WI38 (cell line): ENCODE results near the gene EHD4.

ENCODE experiments used
- H3K4me3 ChIP-seq: 2 replicates; pipeline ENCODE4 v1.5.1; 2011; ENCODE audit warnings: low read depth, mild to moderate bottlenecking, control low read depth, low read length
- TF ChIP-seq, protein P1 (sequence below): IDR thresholded peaks from 2 replicates; pipeline ENCODE4 v1.5.1; 2012; ENCODE audit warnings: low read depth, mild to moderate bottlenecking, control low read depth, low read length

EHD4 gene

GRCh38 chr15:41954036-41954435 lies 18.3 kb downstream of the EHD4 start:
- H3K4me3 ChIP-seq, result no peak overlapping the region
- TF ChIP-seq, protein P1, sequence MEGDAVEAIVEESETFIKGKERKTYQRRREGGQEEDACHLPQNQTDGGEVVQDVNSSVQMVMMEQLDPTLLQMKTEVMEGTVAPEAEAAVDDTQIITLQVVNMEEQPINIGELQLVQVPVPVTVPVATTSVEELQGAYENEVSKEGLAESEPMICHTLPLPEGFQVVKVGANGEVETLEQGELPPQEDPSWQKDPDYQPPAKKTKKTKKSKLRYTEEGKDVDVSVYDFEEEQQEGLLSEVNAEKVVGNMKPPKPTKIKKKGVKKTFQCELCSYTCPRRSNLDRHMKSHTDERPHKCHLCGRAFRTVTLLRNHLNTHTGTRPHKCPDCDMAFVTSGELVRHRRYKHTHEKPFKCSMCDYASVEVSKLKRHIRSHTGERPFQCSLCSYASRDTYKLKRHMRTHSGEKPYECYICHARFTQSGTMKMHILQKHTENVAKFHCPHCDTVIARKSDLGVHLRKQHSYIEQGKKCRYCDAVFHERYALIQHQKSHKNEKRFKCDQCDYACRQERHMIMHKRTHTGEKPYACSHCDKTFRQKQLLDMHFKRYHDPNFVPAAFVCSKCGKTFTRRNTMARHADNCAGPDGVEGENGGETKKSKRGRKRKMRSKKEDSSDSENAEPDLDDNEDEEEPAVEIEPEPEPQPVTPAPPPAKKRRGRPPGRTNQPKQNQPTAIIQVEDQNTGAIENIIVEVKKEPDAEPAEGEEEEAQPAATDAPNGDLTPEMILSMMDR, result no peak

- no peak overlapping the region for H3K4me3 ChIP-seq
- TF ChIP-seq, protein P1, result no peak
Observed at GRCh38 chr15:41952013-41952563, 20.3 kb downstream of the EHD4 start.

- TF ChIP-seq, protein P1, result no peak
- H3K4me3 ChIP-seq, result no peak overlapping the region
Observed at GRCh38 chr15:41951571-41951970, 20.8 kb downstream of the EHD4 start.

- TF ChIP-seq, protein P1, result no peak
- H3K4me3 ChIP-seq, result no peak overlapping the region
Observed at GRCh38 chr15:41950489-41950888, 21.9 kb downstream of the EHD4 start.

DNA sequence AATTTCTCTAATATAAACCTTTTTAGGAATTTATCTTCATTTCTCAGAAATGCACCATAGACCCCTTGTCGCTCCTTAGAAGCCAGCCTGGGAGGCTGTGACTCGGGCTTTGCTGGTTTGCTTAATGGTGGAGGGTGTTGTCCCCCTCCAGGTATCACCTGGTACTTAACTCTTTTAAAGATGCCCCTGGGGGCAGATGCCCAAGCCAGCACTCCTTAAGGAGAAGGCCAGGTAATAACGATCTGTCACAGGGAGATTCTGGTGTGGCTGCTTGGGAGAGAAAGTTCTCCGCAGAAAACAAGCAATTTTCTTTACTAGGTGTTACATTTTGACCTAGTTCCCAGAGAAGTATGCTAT lies 22.3 kb downstream of the EHD4 start:
- TF ChIP-seq, protein P1, result no peak

DNA sequence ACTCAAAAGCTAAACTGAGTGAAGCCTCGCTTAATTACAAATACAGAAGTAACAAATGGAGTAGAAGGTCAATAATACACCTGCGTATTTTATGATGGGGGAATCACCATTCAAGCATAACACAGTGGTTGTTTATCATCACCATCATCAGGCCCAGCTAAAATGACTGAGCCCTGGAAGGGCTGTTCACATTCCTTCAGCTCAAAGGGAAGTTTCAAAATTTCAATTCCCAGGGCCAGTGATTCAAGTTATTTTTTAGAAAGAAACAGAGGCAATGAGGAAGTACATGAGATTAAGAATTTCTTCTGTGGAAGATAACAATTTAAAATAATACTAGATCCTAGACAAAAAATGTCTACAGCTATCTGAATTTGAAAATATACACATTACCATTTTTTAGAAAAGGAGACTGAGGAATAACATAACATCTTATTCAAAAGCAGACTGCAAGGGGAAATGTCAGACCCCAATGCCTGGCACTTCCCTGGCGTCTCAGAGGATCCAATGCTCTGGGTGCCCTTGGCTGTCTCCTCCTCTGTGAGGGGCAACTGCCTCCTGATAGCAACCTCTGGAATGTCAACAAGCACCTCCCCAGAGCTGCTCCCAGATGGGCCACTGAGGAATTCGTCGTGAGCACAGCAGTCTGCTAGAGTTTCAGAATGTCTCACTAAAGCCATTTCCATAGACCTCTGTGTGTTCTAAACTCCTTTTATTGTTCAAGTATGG lies 22.8 kb downstream of the EHD4 start:
- TF ChIP-seq, protein P1, result no peak
- H3K4me3 ChIP-seq, result no peak overlapping the region

More for the DNA sequence above, 22.3 kb downstream of the EHD4 start:
- H3K4me3 ChIP-seq, result no peak overlapping the region

- TF ChIP-seq, protein P1, result no peak
- H3K4me3 ChIP-seq, result no peak overlapping the region
Observed at GRCh38 chr15:41948490-41948889, 23.9 kb downstream of the EHD4 start.
